Liver (tissue), 9 donors: ENCODE data around the gene EML6. TPM values are rescaled to one million over a fixed set of nuclear protein-coding genes. Genes with fewer than 3 reads are reported as not detected.

Source experiments
- DNase-seq: peaks from one replicate; pipeline ENCODE4 v3.0.0-alpha.2; 2017; ENCODE audit warnings: low spot score
- H3K27ac ChIP-seq, 2 donors: one replicate each; pipeline ENCODE4 v1.7.0; 2013; ENCODE audit warnings: inconsistent platforms in 2 of 2, low read length in 2 of 2, control low read depth in 1 of 2, low read depth in 1 of 2, mild to moderate bottlenecking in 1 of 2
- H3K27me3 ChIP-seq, 4 donors: one replicate each; pipeline versions ENCODE4 v1.6.1 to v1.7.0; 2013; ENCODE audit warnings: low read length in 3 of 4, inconsistent platforms in 1 of 4, mild to moderate bottlenecking in 1 of 4, moderate library complexity in 1 of 4; ENCODE audit not compliant: control insufficient read depth in 4 of 4, insufficient read depth in 4 of 4
- H3K36me3 ChIP-seq, 4 donors: one replicate each; pipeline versions ENCODE4 v1.6.1 to v1.7.0; 2013; ENCODE audit warnings: low read length in 3 of 4, mild to moderate bottlenecking in 3 of 4, low read depth in 1 of 4, moderate library complexity in 1 of 4; ENCODE audit not compliant: control insufficient read depth in 4 of 4, insufficient read depth in 3 of 4
- H3K4me1 ChIP-seq, 4 donors: one replicate each; pipeline versions ENCODE4 v1.6.1 to v1.7.0; 2013; ENCODE audit warnings: low read length in 3 of 4, mild to moderate bottlenecking in 3 of 4, moderate library complexity in 1 of 4; ENCODE audit not compliant: control insufficient read depth in 4 of 4, insufficient read depth in 4 of 4
- H3K4me3 ChIP-seq, 3 donors: one replicate each; pipeline versions ENCODE4 v1.6.1 to v1.7.0; 2013; ENCODE audit warnings: low read length in 3 of 3, control low read depth in 1 of 3, low read depth in 1 of 3, mild to moderate bottlenecking in 1 of 3
- H3K9ac ChIP-seq, 2 donors: one replicate each; pipeline ENCODE4 v1.7.0; 2013; ENCODE audit warnings: low read length in 2 of 2, mild to moderate bottlenecking in 2 of 2, moderate library complexity in 2 of 2, control low read depth in 1 of 2, low read depth in 1 of 2
- H3K9me3 ChIP-seq, 4 donors: one replicate each; pipeline versions ENCODE4 v1.6.1 to v1.7.0; 2013; ENCODE audit warnings: low read length in 3 of 4; ENCODE audit not compliant: control insufficient read depth in 4 of 4
- EGR1 ChIP-seq, 2 donors: IDR thresholded peaks; 2 replicates each; pipeline ENCODE4 v1.6.1; 2016 to 2018; ENCODE audit warnings: antibody characterized with exemption in 2 of 2, low read depth in 2 of 2
- FOXA2 ChIP-seq: IDR thresholded peaks from 2 replicates; pipeline ENCODE4 v1.6.1; 2016; ENCODE audit warnings: antibody characterized with exemption
- RAD21 ChIP-seq, 2 donors: IDR thresholded peaks; 2 replicates each; pipeline ENCODE4 v1.6.1; 2016; ENCODE audit warnings: antibody characterized with exemption in 2 of 2, mild to moderate bottlenecking in 2 of 2
- SP1 ChIP-seq: IDR thresholded peaks from 2 replicates; pipeline ENCODE4 v1.6.1; 2018; ENCODE audit warnings: antibody characterized with exemption, mild to moderate bottlenecking
- WGBS: extraction: QIAGEN DNeasy Blood & Tissue Kit; methylation state at CpG from one replicate; pipeline ENCODE4 v1.1.7; 2013; 5-methylcytosine and 5-hydroxymethylcytosine counted together
- polyA plus RNA-seq, 2 donors: library from polyadenylated mRNA; stranded (reverse) in 1 of 2; unstranded in 1 of 2; fragments of 200-250 nt in 1 of 2; fragments of >200 nt in 1 of 2; fragmentation: Nextera tagmentation in 1 of 2; extraction: Ambion mirVana in 1 of 2; gene quantifications; one replicate each; pipeline versions ENCODE4 v1.2.1 to v1.2.3, GENCODE V29; 2013 to 2015
- total RNA-seq, 2 donors: library from RNA; depleted of rRNA; stranded (reverse); fragments of >200 nt; gene quantifications; one replicate each; pipeline ENCODE4 v1.2.3, GENCODE V29; 2014
- TF ChIP-seq, protein P1 (sequence below): IDR thresholded peaks from 2 replicates; pipeline ENCODE4 v1.6.1; 2016; ENCODE audit warnings: antibody characterized with exemption
- TF ChIP-seq, protein P2 (sequence below): fragments of 150-350 bp; IDR thresholded peaks from 2 replicates; pipeline ENCODE4 v1.5.1; 2017; ENCODE audit warnings: improper control_type of control experiment, low read depth, low read length; ENCODE audit not compliant: missing input control
- donor health status: healthy.
- donor health status: healthy.
- donor health status: healthy.
- donor health status: healthy.
- donor health status: healthy.

EML6 gene
- total and polyA plus RNA-seq, 4 donors, result 0.33 to 3.0 (median 1.4) TPM

DNA sequence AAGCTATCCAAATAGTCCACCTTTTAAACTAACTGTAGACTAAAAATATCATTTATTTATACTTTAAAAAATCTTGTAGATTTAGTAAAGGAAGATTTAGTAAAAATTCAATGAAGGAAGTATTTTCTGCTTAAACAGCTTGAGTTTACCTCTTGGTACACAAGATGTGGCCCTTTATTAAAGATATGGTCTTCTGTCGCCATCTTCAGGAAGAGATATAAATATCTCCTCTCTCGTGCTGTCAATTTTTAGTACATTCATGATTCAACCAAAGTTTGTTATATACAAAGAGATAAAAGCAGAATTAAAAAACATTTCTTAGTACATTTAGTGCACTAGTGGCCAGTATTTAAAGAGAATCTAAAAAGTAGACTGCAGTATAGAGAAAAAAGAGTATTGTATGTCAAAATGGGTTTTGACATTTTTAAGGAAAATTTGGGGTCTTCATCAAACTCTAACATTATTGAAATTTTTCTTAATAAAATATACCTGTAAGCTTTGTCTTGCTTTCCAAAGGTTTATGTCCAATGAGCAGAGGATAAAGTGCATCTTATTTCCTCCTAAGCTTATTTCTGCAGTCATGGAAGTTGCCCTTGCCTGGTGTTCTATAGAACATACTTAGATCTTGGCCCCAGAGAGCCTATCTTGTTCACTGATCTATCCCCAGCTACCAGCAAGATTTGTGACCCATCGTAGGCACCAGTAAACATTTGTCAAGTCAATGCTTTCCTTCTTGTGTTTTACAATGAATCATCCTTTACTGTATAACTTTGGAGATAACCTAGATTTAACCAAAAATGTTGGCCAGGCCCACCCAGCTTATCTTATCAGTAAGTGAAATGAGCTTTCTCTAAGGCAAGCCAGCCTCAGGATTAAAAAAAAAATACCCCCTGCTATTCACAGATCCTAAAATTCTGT lies 18.5 kb upstream of the EML6 start:
- 1% methylated on average over 3 of the region's 3 CpGs for WGBS
- Histone ChIP-seq H3K9ac (no peak overlapping the region), H3K27me3 (no peaks in the 10 kb centered on the region), H3K4me3 (no peak overlapping the region), H3K4me1 (peaks cover 0 to 16% (median 6%) of the 10 kb centered on the region in 4 donors), H3K27ac (no peak overlapping the region), H3K36me3 (no peaks in the 10 kb centered on the region), H3K9me3 (no peaks in the 10 kb centered on the region)
- TF ChIP-seq, protein P1, sequence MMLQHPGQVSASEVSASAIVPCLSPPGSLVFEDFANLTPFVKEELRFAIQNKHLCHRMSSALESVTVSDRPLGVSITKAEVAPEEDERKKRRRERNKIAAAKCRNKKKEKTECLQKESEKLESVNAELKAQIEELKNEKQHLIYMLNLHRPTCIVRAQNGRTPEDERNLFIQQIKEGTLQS, result no peak
- TF ChIP-seq RAD21 (IDR thresholded peaks at IDR 0.05), result peak; percentile 89 to 90
- TF ChIP-seq FOXA2, result peak; percentile 12
- TF ChIP-seq, protein P2, sequence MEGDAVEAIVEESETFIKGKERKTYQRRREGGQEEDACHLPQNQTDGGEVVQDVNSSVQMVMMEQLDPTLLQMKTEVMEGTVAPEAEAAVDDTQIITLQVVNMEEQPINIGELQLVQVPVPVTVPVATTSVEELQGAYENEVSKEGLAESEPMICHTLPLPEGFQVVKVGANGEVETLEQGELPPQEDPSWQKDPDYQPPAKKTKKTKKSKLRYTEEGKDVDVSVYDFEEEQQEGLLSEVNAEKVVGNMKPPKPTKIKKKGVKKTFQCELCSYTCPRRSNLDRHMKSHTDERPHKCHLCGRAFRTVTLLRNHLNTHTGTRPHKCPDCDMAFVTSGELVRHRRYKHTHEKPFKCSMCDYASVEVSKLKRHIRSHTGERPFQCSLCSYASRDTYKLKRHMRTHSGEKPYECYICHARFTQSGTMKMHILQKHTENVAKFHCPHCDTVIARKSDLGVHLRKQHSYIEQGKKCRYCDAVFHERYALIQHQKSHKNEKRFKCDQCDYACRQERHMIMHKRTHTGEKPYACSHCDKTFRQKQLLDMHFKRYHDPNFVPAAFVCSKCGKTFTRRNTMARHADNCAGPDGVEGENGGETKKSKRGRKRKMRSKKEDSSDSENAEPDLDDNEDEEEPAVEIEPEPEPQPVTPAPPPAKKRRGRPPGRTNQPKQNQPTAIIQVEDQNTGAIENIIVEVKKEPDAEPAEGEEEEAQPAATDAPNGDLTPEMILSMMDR, result peak; percentile 75
- no peak for DNase-seq

DNA sequence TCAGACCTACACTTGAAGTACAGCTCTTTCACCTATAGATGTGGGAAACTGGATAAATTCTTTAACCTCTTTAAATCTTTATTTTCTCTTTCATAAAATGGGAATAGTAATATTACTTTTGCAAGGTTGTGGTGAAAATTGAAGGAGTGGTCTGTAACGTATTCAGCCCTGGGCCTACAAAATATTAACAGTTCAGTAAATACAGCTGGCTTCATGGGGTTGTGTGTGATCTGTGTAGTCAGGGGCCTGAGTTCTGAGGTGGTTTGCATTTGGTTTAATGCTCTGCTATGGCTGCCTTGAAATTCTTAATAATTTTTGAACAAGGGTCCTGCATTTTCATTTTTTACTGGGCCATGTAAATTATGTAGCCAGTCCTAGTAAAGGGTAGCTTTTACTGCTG lies 16.8 kb upstream of the EML6 start:
- no peak overlapping the region for H3K4me3 ChIP-seq
- WGBS, result 58% methylated on average over 1 of the region's 1 CpG
- H3K9me3 ChIP-seq, result no peaks in the 10 kb centered on the region
- no peak for DNase-seq
- H3K4me1 ChIP-seq, result peaks cover 0 to 16% (median 6%) of the 10 kb centered on the region in 4 donors
- H3K27ac ChIP-seq, result no peak overlapping the region
- no peak for TF ChIP-seq SP1
- TF ChIP-seq, protein P2, result no peak
- TF ChIP-seq RAD21 (IDR thresholded peaks at IDR 0.05), result no peak
- H3K27me3 ChIP-seq, result no peaks in the 10 kb centered on the region
- no peak overlapping the region for H3K9ac ChIP-seq
- no peaks in the 10 kb centered on the region for H3K36me3 ChIP-seq

DNA sequence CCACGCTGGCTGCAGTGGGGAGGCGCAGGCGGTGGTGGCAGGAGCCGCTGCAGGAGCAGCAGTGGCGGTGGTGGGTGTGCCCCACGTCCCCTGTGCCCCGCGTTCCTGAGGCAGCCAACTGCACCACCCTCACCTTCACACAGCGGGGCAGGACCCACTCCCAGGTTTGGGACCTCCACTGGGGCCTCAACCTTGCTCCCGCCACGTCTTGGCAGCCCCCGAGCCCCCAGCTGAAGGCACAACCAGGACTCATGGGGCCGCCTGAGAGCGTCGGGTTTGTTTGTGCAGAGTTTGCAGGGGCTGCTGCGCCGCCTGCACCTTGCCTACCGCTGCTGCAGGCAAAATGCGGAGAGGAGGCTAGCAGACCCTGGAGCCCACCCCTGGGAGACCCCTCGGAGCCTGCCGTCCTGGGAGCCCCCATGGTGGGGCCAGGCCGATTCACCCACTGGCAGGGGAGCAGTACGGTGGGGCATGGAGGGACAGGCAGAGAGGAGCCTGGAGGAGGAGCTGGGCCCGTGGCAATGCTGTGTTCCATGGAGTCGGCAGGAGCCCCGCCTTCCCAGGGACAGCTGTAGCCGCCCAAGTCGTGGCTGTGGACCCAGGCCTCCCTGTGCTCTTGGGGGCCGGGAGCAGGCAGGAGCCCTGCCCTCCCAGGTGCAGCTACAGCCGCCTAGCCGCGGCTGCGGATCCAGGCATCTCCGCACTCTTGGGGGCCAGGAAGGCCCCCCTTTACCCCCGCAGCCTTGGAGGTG lies 14.7 kb upstream of the EML6 start:
- TF ChIP-seq EGR1 (IDR thresholded peaks at IDR 0.05; ENCODE audit: low read depth in 2 of 2) (no peak), RAD21 (IDR thresholded peaks at IDR 0.05) (peak in 1 of 2 donors; percentile 16)
- TF ChIP-seq, protein P2, result peak; percentile 4
- H3K27me3 ChIP-seq, result no peaks in the 10 kb centered on the region
- H3K4me1 ChIP-seq, result peaks cover 0 to 16% (median 6%) of the 10 kb centered on the region in 4 donors
- 7% methylated on average over 35 of the region's 35 CpGs for WGBS
- H3K9ac ChIP-seq, result no peak overlapping the region
- peak overlapping the region in 1 of 2 donors; percentile 50 for H3K27ac ChIP-seq
- no peaks in the 10 kb centered on the region for H3K36me3 ChIP-seq
- H3K4me3 ChIP-seq, result peak overlapping the region; percentile 55 to 66 (median 56)
- peak; percentile 60 for DNase-seq
- no peaks in the 10 kb centered on the region for H3K9me3 ChIP-seq
